HUES48 (cell line): ENCODE results near the gene USP46.

Source experiments
- H3K27ac ChIP-seq: one replicate; pipeline ENCODE4 v1.7.0; 2013; ENCODE audit warnings: low read depth, low read length, inconsistent platforms
- H3K27me3 ChIP-seq: 2 replicates; pipeline ENCODE4 v1.6.1; 2013; ENCODE audit warnings: mild to moderate bottlenecking, low read length; ENCODE audit not compliant: control insufficient read depth, insufficient read depth
- H3K36me3 ChIP-seq: 2 replicates; pipeline ENCODE4 v1.6.1; 2013; ENCODE audit warnings: low read length; ENCODE audit not compliant: control insufficient read depth, insufficient read depth
- H3K4me1 ChIP-seq: 2 replicates; pipeline ENCODE4 v1.6.1; 2013; ENCODE audit warnings: mild to moderate bottlenecking, low read length; ENCODE audit not compliant: control insufficient read depth, insufficient read depth
- H3K4me3 ChIP-seq: 2 replicates; pipeline ENCODE4 v1.5.1; 2013; ENCODE audit warnings: mild to moderate bottlenecking, low read depth, low read length
- H3K9ac ChIP-seq: 2 replicates; pipeline ENCODE4 v1.6.1; 2013; ENCODE audit warnings: mild to moderate bottlenecking, low read depth, low read length, moderate library complexity
- H3K9me3 ChIP-seq: 2 replicates; pipeline ENCODE4 v1.6.1; 2013; ENCODE audit warnings: low read length; ENCODE audit not compliant: control insufficient read depth, insufficient read depth

USP46 gene

DNA sequence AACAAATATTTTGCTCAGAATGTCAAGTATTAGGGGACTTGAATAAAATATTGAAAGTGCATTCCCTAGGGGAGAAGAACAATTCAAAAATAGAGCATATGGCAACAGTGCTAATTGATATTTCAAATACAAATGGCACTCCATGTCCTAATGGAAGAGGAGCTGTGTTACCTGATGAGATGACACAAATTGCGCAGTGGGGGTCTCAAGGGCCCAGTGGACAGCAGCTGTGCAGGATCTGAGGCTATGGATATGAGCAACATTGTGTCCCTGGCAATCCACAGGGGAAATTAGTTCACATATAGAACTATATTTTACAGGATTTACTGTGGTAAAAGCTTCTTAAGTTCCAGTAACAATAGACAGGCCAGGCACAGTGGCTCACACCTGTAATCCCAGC, 17.4 kb upstream of the USP46 start:
- Histone ChIP-seq H3K4me3 (no peak overlapping the region), H3K9ac (no peak overlapping the region)

GRCh38 chr4:52675111-52675510, 16.0 kb upstream of the USP46 start:
- no peaks in the 10 kb centered on the region for H3K9me3 ChIP-seq
- no peak overlapping the region for H3K27ac ChIP-seq

More for the DNA sequence above, 17.4 kb upstream of the USP46 start:
- Histone ChIP-seq H3K27me3 (no peaks in the 10 kb centered on the region), H3K4me1 (no peaks in the 10 kb centered on the region), H3K9me3 (no peaks in the 10 kb centered on the region), H3K36me3 (no peaks in the 10 kb centered on the region), H3K27ac (no peak overlapping the region)

DNA sequence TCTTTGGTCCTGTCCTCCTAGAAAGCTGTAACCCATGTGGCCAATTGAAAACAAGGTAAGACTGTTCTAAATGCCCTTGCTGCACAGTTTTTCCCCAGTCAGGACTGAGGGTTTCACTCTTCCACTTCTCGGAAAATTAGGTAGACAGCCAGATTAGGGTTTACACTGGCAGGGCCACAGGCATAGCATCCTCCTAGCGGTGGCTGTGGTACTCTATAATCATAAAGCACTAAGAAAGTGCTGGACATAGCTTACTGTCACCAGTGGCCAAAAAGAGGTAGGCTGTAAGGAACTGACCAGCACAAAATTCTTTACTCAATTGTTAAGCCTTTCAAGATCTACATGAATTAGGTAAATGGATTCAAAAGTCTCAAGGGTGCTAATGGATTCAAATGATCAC, 11.6 kb upstream of the USP46 start:
- no peaks in the 10 kb centered on the region for H3K36me3 ChIP-seq
- H3K9ac ChIP-seq, result no peak overlapping the region
- no peak overlapping the region for H3K4me3 ChIP-seq
- H3K27me3 ChIP-seq, result no peaks in the 10 kb centered on the region
- no peaks in the 10 kb centered on the region for H3K4me1 ChIP-seq
- H3K9me3 ChIP-seq, result no peaks in the 10 kb centered on the region
- no peak overlapping the region for H3K27ac ChIP-seq

More at GRCh38 chr4:52675111-52675510, 16.0 kb upstream of the USP46 start:
- Histone ChIP-seq H3K4me1 (no peaks in the 10 kb centered on the region), H3K27me3 (no peaks in the 10 kb centered on the region), H3K4me3 (no peak overlapping the region), H3K9ac (no peak overlapping the region), H3K36me3 (no peaks in the 10 kb centered on the region)

GRCh38 chr4:52670121-52670520, 11.0 kb upstream of the USP46 start:
- Histone ChIP-seq H3K27me3 (no peaks in the 10 kb centered on the region), H3K27ac (no peak overlapping the region), H3K9ac (no peak overlapping the region), H3K4me1 (no peaks in the 10 kb centered on the region), H3K36me3 (no peaks in the 10 kb centered on the region), H3K9me3 (no peaks in the 10 kb centered on the region), H3K4me3 (no peak overlapping the region)

GRCh38 chr4:52665592-52665991, 6.5 kb upstream of the USP46 start:
- Histone ChIP-seq H3K9me3 (peaks cover 11% of the 10 kb centered on the region; the same call in 1 of the 2 replicates), H3K27me3 (peaks cover 2% of the 10 kb centered on the region), H3K4me1 (peaks cover 6% of the 10 kb centered on the region; the same call in 1 of the 2 replicates), H3K36me3 (no peaks in the 10 kb centered on the region), H3K27ac (no peak overlapping the region), H3K4me3 (no peak overlapping the region), H3K9ac (no peak overlapping the region)

DNA sequence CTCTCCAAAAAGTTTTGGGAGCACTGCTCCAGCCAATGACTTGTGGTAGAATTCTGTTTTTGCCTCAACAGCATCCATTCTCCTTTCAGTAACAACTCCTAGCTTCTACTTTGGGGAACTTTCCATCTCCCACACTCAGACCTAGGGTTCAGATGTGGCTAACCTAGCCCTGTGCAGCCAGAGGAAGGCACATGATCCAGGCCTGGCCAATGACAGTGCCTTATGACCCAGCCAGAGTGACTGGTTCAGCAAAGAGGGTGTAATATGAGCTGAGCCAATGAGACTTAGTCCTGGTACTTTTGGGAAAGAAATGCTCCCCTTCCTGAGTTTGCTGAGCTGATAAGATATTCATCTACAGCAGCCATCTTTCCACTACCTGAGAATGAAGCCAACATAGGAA, 5.4 kb upstream of the USP46 start:
- H3K4me3 ChIP-seq, result no peak overlapping the region
- H3K4me1 ChIP-seq, result peaks cover 10% of the 10 kb centered on the region
- no peak overlapping the region for H3K9ac ChIP-seq
- H3K9me3 ChIP-seq, result peaks cover 11% of the 10 kb centered on the region; the same call in 1 of the 2 replicates
- no peak overlapping the region for H3K27ac ChIP-seq
- H3K36me3 ChIP-seq, result no peaks in the 10 kb centered on the region
- H3K27me3 ChIP-seq, result peaks cover 9% of the 10 kb centered on the region

GRCh38 chr4:52661966-52662690, 3.0 kb upstream of the USP46 start:
- Histone ChIP-seq H3K9ac (no peak overlapping the region), H3K36me3 (no peaks in the 10 kb centered on the region), H3K9me3 (peaks cover 11% of the 10 kb centered on the region; the same call in 1 of the 2 replicates), H3K27me3 (peaks cover 9% of the 10 kb centered on the region), H3K4me1 (peaks cover 18% of the 10 kb centered on the region), H3K27ac (peak overlapping the region; percentile 11), H3K4me3 (no peak overlapping the region)

GRCh38 chr4:52660643-52661042, 1.5 kb upstream of the USP46 start:
- 0 out of 2 replicates have a peak, but pooled peaks cover 4% of the 10 kb centered on the region for H3K36me3 ChIP-seq
- H3K27ac ChIP-seq, result no peak overlapping the region
- H3K4me3 ChIP-seq, result no peak overlapping the region
- peaks cover 9% of the 10 kb centered on the region for H3K27me3 ChIP-seq
- peaks cover 21% of the 10 kb centered on the region for H3K4me1 ChIP-seq
- H3K9me3 ChIP-seq, result peaks cover 11% of the 10 kb centered on the region; the same call in 1 of the 2 replicates
- no peak overlapping the region for H3K9ac ChIP-seq

DNA sequence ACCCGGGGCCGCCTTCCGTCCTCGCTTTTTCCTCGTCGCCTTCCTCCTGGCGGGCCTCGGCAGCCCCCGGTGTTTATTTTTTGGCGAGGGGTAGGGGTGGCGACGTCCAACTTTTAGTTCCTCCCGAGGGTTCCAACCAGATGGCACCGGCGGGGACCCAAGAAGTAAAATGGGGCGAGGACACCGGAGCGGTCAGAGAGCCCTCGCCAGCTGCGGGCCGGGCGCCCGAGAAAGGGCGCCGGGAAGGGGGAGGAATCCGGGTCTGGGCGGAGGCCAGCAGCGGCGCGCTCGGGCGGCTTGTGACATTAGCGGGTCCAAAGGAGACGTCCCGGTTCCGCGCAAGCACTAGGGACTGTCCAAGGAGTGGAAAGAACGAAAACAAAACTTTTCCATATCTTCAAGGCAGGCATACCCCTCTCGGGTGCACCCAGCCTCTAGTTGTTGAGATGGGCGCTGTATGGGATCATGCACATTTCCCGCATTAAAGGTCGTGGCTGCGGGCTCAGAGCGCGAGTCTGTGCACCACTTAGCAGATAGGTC, 691 bp upstream of the USP46 start:
- Histone ChIP-seq H3K4me1 (peaks cover 21% of the 10 kb centered on the region), H3K27ac (peak overlapping the region; percentile 81), H3K27me3 (peaks cover 9% of the 10 kb centered on the region), H3K9ac (peak overlapping the region; percentile 65), H3K36me3 (peaks cover 9% of the 10 kb centered on the region; the same call in 1 of the 2 replicates), H3K4me3 (peak overlapping the region; percentile 82), H3K9me3 (peaks cover 11% of the 10 kb centered on the region; the same call in 1 of the 2 replicates)

DNA sequence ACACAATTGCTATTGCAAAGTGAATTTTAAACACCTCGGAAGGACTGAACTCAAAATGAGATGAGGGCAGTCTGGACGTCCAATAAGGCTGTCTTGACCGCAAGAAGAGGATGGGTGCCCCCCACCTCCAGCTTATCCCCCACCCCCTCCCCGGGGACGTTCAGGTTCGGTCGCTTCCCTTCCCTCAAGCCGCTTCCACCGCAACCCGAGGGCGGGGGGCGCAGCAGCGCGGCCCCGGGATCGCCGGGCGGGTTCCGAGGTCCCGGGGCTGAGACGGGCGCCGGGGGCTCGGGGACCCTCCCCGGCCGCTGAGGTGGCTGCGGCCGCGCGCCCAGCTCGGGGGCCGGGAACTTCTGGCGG, 480 bp downstream of the USP46 start:
- Histone ChIP-seq H3K27ac (peak overlapping the region; percentile 77), H3K36me3 (peaks cover 10% of the 10 kb centered on the region; the same call in 1 of the 2 replicates)

More for the DNA sequence above, 480 bp downstream of the USP46 start:
- H3K27me3 ChIP-seq, result peaks cover 9% of the 10 kb centered on the region
- peak overlapping the region; percentile 83 for H3K9ac ChIP-seq
- peaks cover 7% of the 10 kb centered on the region; the same call in 1 of the 2 replicates for H3K9me3 ChIP-seq
- peaks cover 21% of the 10 kb centered on the region for H3K4me1 ChIP-seq
- H3K4me3 ChIP-seq, result peak overlapping the region; percentile 82
